CD14-positive monocyte (primary cell): ENCODE measurements around the gene TAS2R14. TPM values are rescaled to one million over a fixed set of nuclear protein-coding genes. Genes with fewer than 3 reads are reported as not detected.

Experiments
- DNase-seq, 3 donors: peaks; one replicate each; pipeline ENCODE4 v3.0.0-alpha.2; 2011 to 2022
- H2AFZ ChIP-seq: 2 replicates; pipeline ENCODE4 v1.6.0; 2012; ENCODE audit warnings: mild to moderate bottlenecking, low read depth, low read length, inconsistent platforms; ENCODE audit not compliant: insufficient read depth, poor library complexity, severe bottlenecking
- H3K27ac ChIP-seq, 2 donors: 1 replicate in 1 of 2; 2 replicates in 1 of 2; pipeline ENCODE4 v1.5.1; 2012 to 2013; ENCODE audit warnings: low read length in 2 of 2, control low read depth in 1 of 2, inconsistent platforms in 1 of 2, low read depth in 1 of 2, mild to moderate bottlenecking in 1 of 2
- H3K27me3 ChIP-seq, 2 donors: one replicate each; pipeline versions ENCODE4 v1.6.0 to v1.6.1; 2011 to 2013; ENCODE audit warnings: low read length in 2 of 2; ENCODE audit not compliant: control insufficient read depth in 2 of 2, insufficient read depth in 2 of 2
- H3K36me3 ChIP-seq, 2 donors: replicated peaks in 1 of 2; 1 replicate in 1 of 2; 2 replicates in 1 of 2; pipeline versions ENCODE4 v1.5.1 to v1.6.1; 2012 to 2013; ENCODE audit warnings: low read length in 2 of 2, control low read depth in 1 of 2, inconsistent platforms in 1 of 2, mild to moderate bottlenecking in 1 of 2; ENCODE audit not compliant: insufficient read depth in 2 of 2, control insufficient read depth in 1 of 2
- H3K4me1 ChIP-seq, 2 donors: 1 replicate in 1 of 2; 2 replicates in 1 of 2; pipeline versions ENCODE4 v1.5.1 to v1.6.1; 2012 to 2013; ENCODE audit warnings: low read length in 2 of 2, control low read depth in 1 of 2, inconsistent platforms in 1 of 2, mild to moderate bottlenecking in 1 of 2, moderate library complexity in 1 of 2; ENCODE audit not compliant: insufficient read depth in 2 of 2, control insufficient read depth in 1 of 2
- H3K4me2 ChIP-seq: replicated peaks from 2 replicates; pipeline ENCODE3; 2012; ENCODE audit warnings: low read length, moderate library complexity, mild to moderate bottlenecking; ENCODE audit not compliant: poor library complexity, severe bottlenecking; ENCODE audit errors: extremely low read depth
- H3K4me3 ChIP-seq, 3 experiments: fragments of 200-600 bp in 1 of 3; sonication (generic) in 1 of 3; replicated peaks in 1 of 3; 1 replicate in 2 of 3; 2 replicates in 1 of 3; pipeline ENCODE4 v1.5.1; 2011 to 2013; ENCODE audit warnings: low read length in 3 of 3, mild to moderate bottlenecking in 3 of 3, control low read depth in 2 of 3, low read depth in 2 of 3, inconsistent platforms in 1 of 3, moderate library complexity in 1 of 3
- H3K79me2 ChIP-seq: 2 replicates; pipeline ENCODE4 v1.6.0; 2012; ENCODE audit warnings: mild to moderate bottlenecking, control low read depth, inconsistent platforms, low read length, moderate library complexity; ENCODE audit not compliant: insufficient read depth
- H3K9ac ChIP-seq: 2 replicates; pipeline ENCODE4 v1.6.0; 2017; ENCODE audit warnings: low read length, mild to moderate bottlenecking; ENCODE audit not compliant: insufficient read depth, poor library complexity, severe bottlenecking
- H3K9me3 ChIP-seq, 2 donors: replicated peaks in 1 of 2; 1 replicate in 1 of 2; 2 replicates in 1 of 2; pipeline versions ENCODE4 v1.5.1 to v1.6.1; 2012 to 2013; ENCODE audit warnings: low read length in 2 of 2, control low read depth in 1 of 2; ENCODE audit not compliant: control insufficient read depth in 1 of 2, insufficient read depth in 1 of 2
- H4K20me1 ChIP-seq: 2 replicates; pipeline ENCODE4 v1.6.0; 2012; ENCODE audit warnings: mild to moderate bottlenecking, low read length, control low read depth, moderate library complexity; ENCODE audit not compliant: insufficient read depth
- H3K27ac Mint-ChIP-seq, 7 donors: one replicate each; pipeline ENCODE4 v1.8.0; 2020; ENCODE audit warnings: mild to moderate bottlenecking in 7 of 7, mixed read lengths in 7 of 7, moderate library complexity in 6 of 7, inconsistent platforms in 2 of 7
- H3K27me3 Mint-ChIP-seq, 3 donors: one replicate each; pipeline ENCODE4 v1.8.0; 2021 to 2022; ENCODE audit warnings: low read depth in 3 of 3, mild to moderate bottlenecking in 3 of 3, mixed read lengths in 3 of 3, moderate library complexity in 3 of 3, inconsistent platforms in 1 of 3
- H3K36me3 Mint-ChIP-seq, 2 donors: one replicate each; pipeline ENCODE4 v1.8.0; 2020; ENCODE audit warnings: mixed read lengths in 2 of 2, inconsistent platforms in 1 of 2, mild to moderate bottlenecking in 1 of 2
- H3K4me1 Mint-ChIP-seq: one replicate; pipeline ENCODE4 v1.8.0; 2020; ENCODE audit warnings: mild to moderate bottlenecking, mixed read lengths
- H3K4me3 Mint-ChIP-seq, 2 donors: one replicate each; pipeline ENCODE4 v1.8.0; 2020; ENCODE audit warnings: mild to moderate bottlenecking in 2 of 2, mixed read lengths in 2 of 2, moderate library complexity in 1 of 2
- H3K9me3 Mint-ChIP-seq, 7 donors: one replicate each; pipeline ENCODE4 v1.8.0; 2020 to 2022; ENCODE audit warnings: mixed read lengths in 7 of 7, mild to moderate bottlenecking in 6 of 7, moderate library complexity in 6 of 7, inconsistent platforms in 2 of 7
- CTCF ChIP-seq: fragments of 200-600 bp; IDR thresholded peaks from one replicate; pipeline ENCODE4 v1.8.0; 2022; ENCODE audit warnings: antibody characterized with exemption, mild to moderate bottlenecking
- whole genome bisulfite sequencing: methylation state at CpG from one replicate; pipeline ENCODE4 v1.1.5; 2013; ENCODE audit warnings: missing lambda C conversion rate; ENCODE audit not compliant: insufficient coverage; 5-methylcytosine and 5-hydroxymethylcytosine counted together
- intact Hi-C, 2 donors: fragments of 100-400 bp; cut with micrococcal nuclease; formaldehyde crosslinking; loops; one replicate each; pipeline versions ENCODE4 v1.15.0 to v1.15.1; 2023
- polyA plus RNA-seq, 3 donors: library from polyadenylated mRNA; depleted of rRNA in 1 of 3; unstranded in 2 of 3; stranded (reverse) in 1 of 3; fragments of 300-500 nt in 2 of 3; fragments of >200 nt in 1 of 3; fragmentation: Illumina TruSeq in 2 of 3; gene quantifications; 1 replicate in 2 of 3; 2 replicates in 1 of 3; pipeline ENCODE4 v1.2.3, GENCODE V29; 2012 to 2021

The TAS2R14 gene
- polyA plus RNA-seq, 3 donors: 0.53 to 1.5 (median 0.61) TPM

- H3K4me2 ChIP-seq: no peak within 1 kb of the TSS
- H2AFZ ChIP-seq: no peak within 1 kb of the TSS
- no peaks in the 10 kb centered on the region for H3K4me1 ChIP-seq
- H3K36me3 ChIP-seq: no peaks in the 10 kb centered on the region
- no peak within 1 kb of the TSS for H3K27ac Mint-ChIP-seq
- H3K4me3 Mint-ChIP-seq: no peak within 1 kb of the TSS
- TF ChIP-seq CTCF: no peak
- no peaks in the 10 kb centered on the region for H3K4me1 Mint-ChIP-seq
- H3K4me3 ChIP-seq: no peak within 1 kb of the TSS
- H3K36me3 Mint-ChIP-seq: no peaks in the 10 kb centered on the region
- DNase-seq: no peak
- peaks cover 5 to 19% (median 8%) of the 10 kb centered on the region in 7 donors for H3K9me3 Mint-ChIP-seq
- no peaks in the 10 kb centered on the region for H4K20me1 ChIP-seq
- WGBS: 96% methylated on average over 4 of the region's 5 CpGs
- H3K27ac ChIP-seq: no peak within 1 kb of the TSS
- no peaks in the 10 kb centered on the region for H3K79me2 ChIP-seq
- no peak within 1 kb of the TSS for H3K9ac ChIP-seq
- no peaks in the 10 kb centered on the region for H3K27me3 ChIP-seq
- H3K27me3 Mint-ChIP-seq: no peaks in the 10 kb centered on the region
- peaks cover 0 to 2% of the 10 kb centered on the region in 2 donors for H3K9me3 ChIP-seq
- intact Hi-C loops: no loop called here
These were observed 10.2 kb downstream of the TAS2R14 start, which contains the start of gene PRH2 for GRCh38 chr12:10928746-10929286. Gene PRH2, plus strand, starts transcription at chr12:10929236. Its CDS starts 38 bp downstream, at chr12:10929274.

- Histone ChIP-seq H3K4me1 (no peaks in the 10 kb centered on the region), H3K27me3 (no peaks in the 10 kb centered on the region), H3K27ac (no peak overlapping the region), H3K4me2 (no peak overlapping the region), H3K9me3 (peaks cover 0 to 2% of the 10 kb centered on the region in 2 donors), H2AFZ (no peak overlapping the region), H3K79me2 (no peaks in the 10 kb centered on the region), H3K4me3 (no peak overlapping the region), H4K20me1 (no peaks in the 10 kb centered on the region), H3K9ac (no peak overlapping the region), H3K36me3 (no peaks in the 10 kb centered on the region)
- peaks cover 0 to 3% (median 0%) of the 10 kb centered on the region in 3 donors for H3K27me3 Mint-ChIP-seq
- TF ChIP-seq CTCF: no peak
- H3K36me3 Mint-ChIP-seq: no peaks in the 10 kb centered on the region
- no peak overlapping the region for H3K27ac Mint-ChIP-seq
- peaks cover 5 to 21% (median 9%) of the 10 kb centered on the region in 7 donors for H3K9me3 Mint-ChIP-seq
- 95% methylated on average over 3 of the region's 5 CpGs for WGBS
- no peaks in the 10 kb centered on the region for H3K4me1 Mint-ChIP-seq
- intact Hi-C loops: no loop called here
- H3K4me3 Mint-ChIP-seq: no peak overlapping the region
- no peak for DNase-seq
These were observed 12.8 kb downstream of the TAS2R14 start for GRCh38 chr12:10926269-10926668.
